Thyroid gland (tissue), 4 donors: Measurements from ENCODE around the gene MATK. TPM values are rescaled to one million over a fixed set of nuclear protein-coding genes. Genes with fewer than 3 reads are reported as not detected.

ENCODE experiments used
- DNase-seq, 2 donors: peaks; one replicate each; pipeline ENCODE4 v3.0.0-alpha.2; 2019
- H3K27ac ChIP-seq, 3 donors: fragments of 200-600 bp; sonication (generic); 1 replicate in 2 of 3; 2 replicates in 1 of 3; pipeline ENCODE4 v1.5.1; 2016 to 2019; ENCODE audit warnings: mild to moderate bottlenecking in 1 of 3, moderate library complexity in 1 of 3
- H3K27me3 ChIP-seq: fragments of 200-600 bp; sonication (generic); one replicate; pipeline ENCODE4 v1.5.1; 2019
- H3K36me3 ChIP-seq, 2 donors: fragments of 200-600 bp; sonication (generic); one replicate each; pipeline ENCODE4 v1.5.1; 2016 to 2019
- H3K4me1 ChIP-seq, 2 donors: fragments of 200-600 bp; sonication (generic); one replicate each; pipeline ENCODE4 v1.5.1; 2017 to 2019
- H3K4me3 ChIP-seq, 3 donors: fragments of 200-600 bp; sonication (generic); replicated peaks in 1 of 3; 1 replicate in 2 of 3; 2 replicates in 1 of 3; pipeline ENCODE4 v1.5.1; 2016; ENCODE audit warnings: mild to moderate bottlenecking in 1 of 3
- H3K9me3 ChIP-seq: fragments of 200-600 bp; sonication (generic); one replicate; pipeline ENCODE4 v1.5.1; 2017
- POLR2A ChIP-seq, 2 donors: fragments of 450-650 bp; IDR thresholded peaks; one replicate each; pipeline ENCODE4 v1.6.1; 2017; ENCODE audit warnings: antibody characterized with exemption in 2 of 2, mild to moderate bottlenecking in 2 of 2, moderate library complexity in 1 of 2
- WGBS, 2 donors: methylation state at CpG; one replicate each; pipeline ENCODE4 v1.1.5; 2017; 5-methylcytosine and 5-hydroxymethylcytosine counted together
- intact Hi-C: fragments of 100-400 bp; cut with DNase I; formaldehyde crosslinking; loops from one replicate; pipeline ENCODE4 v1.15.1; 2023
- total RNA-seq, 4 donors: library from RNA; depleted of rRNA; stranded (reverse); fragments of >200 nt; gene quantifications; one replicate each; pipeline ENCODE4 v1.2.3, GENCODE V29; 2016
- TF ChIP-seq, protein P1 (sequence below), 6 experiments: fragments of 200-600 bp in 3 of 6; fragments of 450-650 bp in 3 of 6; sonication (generic) in 3 of 6; IDR thresholded peaks; one replicate each; pipeline ENCODE4 v1.5.1; 2016 to 2019; ENCODE audit warnings: antibody characterized with exemption in 6 of 6, mild to moderate bottlenecking in 2 of 6, inconsistent platforms in 1 of 6, moderate library complexity in 1 of 6

MATK gene
- total RNA-seq, 4 donors from 2014 or later, result 0.93 to 14.7 (median 2.7) TPM

GRCh38 chr19:3751236-3751635 is 34.9 kb downstream of the MATK start:
- H3K27me3 ChIP-seq, result no peaks in the 10 kb centered on the region
- no peaks in the 10 kb centered on the region for H3K9me3 ChIP-seq
- intact Hi-C loops, result no loop called here
- no peak overlapping the region for H3K4me3 ChIP-seq
- TF ChIP-seq POLR2A (IDR thresholded peaks at IDR 0.05), result no peak
- TF ChIP-seq, protein P1, sequence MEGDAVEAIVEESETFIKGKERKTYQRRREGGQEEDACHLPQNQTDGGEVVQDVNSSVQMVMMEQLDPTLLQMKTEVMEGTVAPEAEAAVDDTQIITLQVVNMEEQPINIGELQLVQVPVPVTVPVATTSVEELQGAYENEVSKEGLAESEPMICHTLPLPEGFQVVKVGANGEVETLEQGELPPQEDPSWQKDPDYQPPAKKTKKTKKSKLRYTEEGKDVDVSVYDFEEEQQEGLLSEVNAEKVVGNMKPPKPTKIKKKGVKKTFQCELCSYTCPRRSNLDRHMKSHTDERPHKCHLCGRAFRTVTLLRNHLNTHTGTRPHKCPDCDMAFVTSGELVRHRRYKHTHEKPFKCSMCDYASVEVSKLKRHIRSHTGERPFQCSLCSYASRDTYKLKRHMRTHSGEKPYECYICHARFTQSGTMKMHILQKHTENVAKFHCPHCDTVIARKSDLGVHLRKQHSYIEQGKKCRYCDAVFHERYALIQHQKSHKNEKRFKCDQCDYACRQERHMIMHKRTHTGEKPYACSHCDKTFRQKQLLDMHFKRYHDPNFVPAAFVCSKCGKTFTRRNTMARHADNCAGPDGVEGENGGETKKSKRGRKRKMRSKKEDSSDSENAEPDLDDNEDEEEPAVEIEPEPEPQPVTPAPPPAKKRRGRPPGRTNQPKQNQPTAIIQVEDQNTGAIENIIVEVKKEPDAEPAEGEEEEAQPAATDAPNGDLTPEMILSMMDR (IDR thresholded peaks at IDR 0.05), result no peak
- H3K36me3 ChIP-seq, result peaks cover 33 to 45% of the 10 kb centered on the region in 2 donors
- 95 to 97% methylated on average over 14 to 30 of the region's 30 CpGs for WGBS, 2 donors
- H3K4me1 ChIP-seq, result no peaks in the 10 kb centered on the region
- DNase-seq, result no peak
- H3K27ac ChIP-seq, result no peak overlapping the region

GRCh38 chr19:3750211-3750610 is 36.0 kb downstream of the MATK start:
- Histone ChIP-seq H3K27me3 (no peaks in the 10 kb centered on the region), H3K4me1 (no peaks in the 10 kb centered on the region), H3K27ac (no peak overlapping the region), H3K9me3 (no peaks in the 10 kb centered on the region), H3K36me3 (peaks cover 33 to 45% of the 10 kb centered on the region in 2 donors), H3K4me3 (no peak overlapping the region)
- intact Hi-C loops, result no loop called here
- WGBS, 2 donors, result 90 to 100% methylated on average over 1 to 2 of the region's 2 CpGs
- TF ChIP-seq POLR2A (IDR thresholded peaks at IDR 0.05), result no peak
- no peak for DNase-seq

DNA sequence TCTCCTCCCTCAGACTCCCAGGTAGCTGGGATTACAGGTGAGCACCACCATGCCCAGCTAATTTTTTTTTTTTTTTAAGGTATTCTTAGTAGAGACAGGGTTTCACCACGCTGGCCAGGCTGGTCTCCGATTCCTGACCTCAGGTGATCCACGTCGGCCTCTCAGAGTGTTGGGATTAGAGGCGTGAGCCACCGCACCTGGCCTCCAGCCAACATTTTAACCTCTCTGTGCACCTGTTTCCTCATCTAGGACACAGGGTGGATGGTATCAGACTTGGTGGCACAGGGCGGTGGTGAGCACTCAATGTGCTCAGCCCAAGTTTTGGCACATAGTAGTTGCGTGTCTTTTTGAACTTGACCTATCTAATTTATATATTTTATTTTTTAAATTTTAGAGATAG is 37.2 kb downstream of the MATK start:
- 84 to 88% methylated on average over 8 of the region's 8 CpGs for WGBS, 2 donors
- H3K36me3 ChIP-seq, result peaks cover 33 to 44% of the 10 kb centered on the region in 2 donors
- H3K9me3 ChIP-seq, result no peaks in the 10 kb centered on the region
- no peak overlapping the region for H3K4me3 ChIP-seq
- intact Hi-C loops, result no loop called here
- no peak for DNase-seq
- H3K27ac ChIP-seq, result no peak overlapping the region
- TF ChIP-seq, protein P1 (IDR thresholded peaks at IDR 0.05), result no peak
- TF ChIP-seq POLR2A (IDR thresholded peaks at IDR 0.05), result no peak
- H3K27me3 ChIP-seq, result no peaks in the 10 kb centered on the region
- no peaks in the 10 kb centered on the region for H3K4me1 ChIP-seq

DNA sequence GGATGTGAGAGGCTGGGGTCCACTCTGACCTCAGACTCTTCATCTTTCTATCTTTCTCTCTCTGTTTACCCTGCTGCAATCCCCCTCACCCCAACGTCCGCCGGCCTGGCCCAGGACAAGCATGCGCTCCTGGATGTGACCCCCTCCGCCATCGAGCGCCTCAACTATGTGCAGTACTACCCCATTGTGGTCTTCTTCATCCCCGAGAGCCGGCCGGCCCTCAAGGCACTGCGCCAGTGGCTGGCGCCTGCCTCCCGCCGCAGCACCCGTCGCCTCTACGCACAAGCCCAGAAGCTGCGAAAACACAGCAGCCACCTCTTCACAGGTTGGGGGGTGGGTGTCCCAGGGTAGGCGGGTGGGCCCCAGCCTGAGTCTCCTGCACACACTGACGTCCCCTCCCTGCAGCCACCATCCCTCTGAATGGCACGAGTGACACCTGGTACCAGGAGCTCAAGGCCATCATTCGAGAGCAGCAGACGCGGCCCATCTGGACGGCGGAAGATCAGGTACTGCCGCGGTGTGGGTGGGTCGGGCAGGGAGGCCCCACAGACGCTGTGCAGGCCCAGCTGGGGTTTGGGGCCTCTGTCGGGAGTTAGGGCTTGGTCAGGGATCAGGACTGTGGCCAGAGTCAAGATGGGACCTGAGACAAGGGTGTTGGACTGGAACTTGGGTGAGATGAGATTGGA is 39.7 kb downstream of the MATK start:
- intact Hi-C loops, result no loop called here
- DNase-seq, result no peak
- Histone ChIP-seq H3K27me3 (no peaks in the 10 kb centered on the region), H3K36me3 (peaks cover 19 to 25% of the 10 kb centered on the region in 2 donors), H3K27ac (no peak overlapping the region), H3K9me3 (no peaks in the 10 kb centered on the region), H3K4me1 (no peaks in the 10 kb centered on the region), H3K4me3 (no peak overlapping the region)
- no peak for TF ChIP-seq POLR2A (IDR thresholded peaks at IDR 0.05)
- 85 to 91% methylated on average over 22 to 31 of the region's 31 CpGs for WGBS, 2 donors

DNA sequence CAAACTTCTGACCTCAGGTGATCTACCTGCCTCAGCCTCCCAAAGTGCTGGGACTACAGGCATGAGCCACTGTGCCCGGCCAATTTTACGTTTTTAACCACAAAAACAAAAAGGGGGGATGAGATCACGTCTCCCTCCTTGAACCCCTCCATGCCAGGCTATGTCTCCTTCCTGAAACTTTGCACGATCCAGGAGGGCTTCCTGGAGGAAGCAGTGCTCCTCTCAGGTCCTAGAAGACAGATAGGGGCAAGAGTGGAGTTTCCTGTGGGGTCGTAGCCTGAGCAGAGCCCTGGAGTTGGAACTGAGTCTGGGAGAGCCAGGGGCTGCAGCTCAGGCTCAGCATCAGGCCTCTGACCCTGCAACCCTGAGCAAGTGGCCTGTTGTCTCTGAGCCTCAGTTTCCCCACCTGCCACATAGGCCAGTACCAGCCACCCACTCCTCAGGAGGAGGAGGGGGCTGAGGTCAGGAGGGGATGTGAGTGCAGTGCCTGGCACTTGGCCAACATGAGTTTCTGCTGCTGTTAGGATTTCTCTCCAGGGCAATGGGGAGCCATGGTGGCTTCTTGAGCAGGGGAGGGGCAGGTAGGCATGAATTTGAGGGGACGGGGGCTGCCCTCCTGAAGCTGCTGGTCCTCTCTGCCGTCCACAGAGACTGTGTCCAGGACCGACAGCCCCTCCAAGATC is 40.7 kb downstream of the MATK start:
- H3K36me3 ChIP-seq, result peaks cover 9 to 22% of the 10 kb centered on the region in 2 donors
- no peaks in the 10 kb centered on the region for H3K4me1 ChIP-seq
- intact Hi-C loops, result no loop called here
- H3K4me3 ChIP-seq, result no peak overlapping the region
- DNase-seq, result no peak
- H3K9me3 ChIP-seq, result no peaks in the 10 kb centered on the region
- no peak overlapping the region for H3K27ac ChIP-seq
- no peaks in the 10 kb centered on the region for H3K27me3 ChIP-seq
- TF ChIP-seq POLR2A (IDR thresholded peaks at IDR 0.05), result no peak
- TF ChIP-seq, protein P1 (IDR thresholded peaks at IDR 0.05), result no peak
- 64 to 98% methylated on average over 4 to 8 of the region's 8 CpGs for WGBS, 2 donors

GRCh38 chr19:3743486-3743885 is 42.7 kb downstream of the MATK start:
- WGBS, 2 donors, result 95 to 97% methylated on average over 2 of the region's 2 CpGs

More at GRCh38 chr19:3743486-3743885, 42.7 kb downstream of the MATK start:
- Histone ChIP-seq H3K4me3 (no peak overlapping the region), H3K27ac (no peak overlapping the region), H3K36me3 (peaks cover 4 to 7% of the 10 kb centered on the region in 2 donors), H3K4me1 (no peaks in the 10 kb centered on the region), H3K9me3 (no peaks in the 10 kb centered on the region), H3K27me3 (no peaks in the 10 kb centered on the region)
- DNase-seq, result no peak
- TF ChIP-seq, protein P1 (IDR thresholded peaks at IDR 0.05), result no peak
- no peak for TF ChIP-seq POLR2A (IDR thresholded peaks at IDR 0.05)
- intact Hi-C loops, result no loop called here
